Fibroblast of villous mesenchyme (primary cell): Measurements from ENCODE around the gene FPR2. TPM values are rescaled to one million over a fixed set of nuclear protein-coding genes. Genes with fewer than 3 reads are reported as not detected.

Source experiments
- DNase-seq: peaks from one replicate; pipeline ENCODE4 v3.0.0-alpha.2; 2010; ENCODE audit warnings: low read depth
- H3K4me3 ChIP-seq: 2 replicates; pipeline ENCODE4 v1.5.1; 2011; ENCODE audit warnings: low read depth, mild to moderate bottlenecking, low read length
- CTCF ChIP-seq: IDR thresholded peaks from 2 replicates; pipeline ENCODE4 v1.5.1; 2012; ENCODE audit warnings: low read depth, mild to moderate bottlenecking, low read length; ENCODE audit not compliant: insufficient read depth
- total RNA-seq: library from RNA; depleted of rRNA; stranded (reverse); fragments of >200 nt; gene quantifications from 2 replicates; pipeline ENCODE4 v1.2.3, GENCODE V29; 2012

Gene FPR2
- total RNA-seq, 1 donor: not detected

GRCh38 chr19:51783372-51783771, 22.4 kb downstream of the FPR2 start:
- peak; percentile 36 for DNase-seq

DNA sequence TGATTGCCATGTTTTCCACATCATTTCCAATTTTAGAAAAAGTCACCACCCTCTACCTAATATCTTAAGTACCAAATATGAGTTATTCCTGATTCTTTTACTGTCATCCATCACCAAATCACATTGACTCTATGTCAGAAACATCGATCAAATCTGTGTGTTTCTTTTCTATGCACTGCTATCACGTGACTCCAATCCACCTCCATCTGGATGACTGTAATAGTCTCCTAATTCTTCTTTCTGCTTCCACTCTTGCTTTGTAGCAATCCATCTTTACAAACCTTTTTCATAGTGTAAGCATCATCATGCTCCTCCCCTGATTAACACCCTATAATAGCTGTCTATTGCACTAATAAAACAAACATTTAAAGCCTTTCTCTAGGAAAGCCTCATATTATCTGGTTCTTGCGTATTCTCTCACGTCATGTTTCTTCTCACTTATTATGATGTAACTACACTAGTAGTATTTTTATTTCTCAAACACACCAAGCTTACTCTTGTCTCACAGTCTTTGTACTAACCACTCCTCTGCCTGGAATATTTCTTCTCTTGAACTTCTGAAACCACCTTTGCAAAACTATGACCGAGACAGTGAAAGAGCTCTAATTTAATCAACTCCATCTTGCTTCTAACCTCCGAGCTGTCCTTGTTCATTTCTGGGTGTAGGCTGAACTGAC, 23.3 kb downstream of the FPR2 start:
- H3K4me3 ChIP-seq: no peak overlapping the region
- peak; percentile 66 for DNase-seq
- TF ChIP-seq CTCF: no peak

More at GRCh38 chr19:51783372-51783771, 22.4 kb downstream of the FPR2 start:
- TF ChIP-seq CTCF: peak; percentile 37
- H3K4me3 ChIP-seq: no peak overlapping the region

DNA sequence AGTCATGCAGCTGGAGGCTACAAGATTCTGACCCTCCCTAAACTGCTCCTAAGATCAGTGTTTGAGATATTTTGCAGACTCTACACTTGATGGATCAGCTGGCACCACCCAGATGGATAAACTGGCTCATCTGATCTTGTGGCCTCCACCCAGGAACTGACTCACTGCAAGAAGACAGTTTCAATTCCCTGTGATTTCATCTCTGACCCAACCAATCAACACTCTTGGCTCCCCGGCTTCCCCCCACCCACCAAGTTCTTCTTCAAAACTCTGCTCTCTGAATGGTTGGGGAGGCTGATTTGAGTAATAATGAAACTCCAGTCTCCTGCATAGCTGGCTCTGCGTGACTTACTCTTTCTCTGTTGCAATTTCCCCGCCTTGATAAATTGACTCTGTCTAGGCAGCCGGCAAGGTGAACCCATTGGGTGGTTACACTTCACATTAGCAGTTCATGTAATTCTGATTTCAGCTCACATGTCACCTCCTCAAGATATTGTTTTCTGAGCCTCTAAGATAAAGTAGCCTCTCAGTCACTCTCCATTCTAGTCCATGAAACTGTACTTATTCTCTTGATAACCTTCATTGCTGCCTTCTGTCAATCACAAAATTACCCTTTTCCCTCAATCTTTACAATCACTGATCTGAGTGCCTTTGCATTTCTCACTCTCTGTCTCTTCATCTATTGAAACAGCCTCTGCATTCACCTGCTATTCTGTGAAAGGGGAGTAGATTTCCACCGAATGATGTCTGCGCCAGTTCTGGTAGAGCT, 24.1 kb downstream of the FPR2 start:
- no peak overlapping the region for H3K4me3 ChIP-seq
- no peak for TF ChIP-seq CTCF
- DNase-seq: peak; percentile 96

DNA sequence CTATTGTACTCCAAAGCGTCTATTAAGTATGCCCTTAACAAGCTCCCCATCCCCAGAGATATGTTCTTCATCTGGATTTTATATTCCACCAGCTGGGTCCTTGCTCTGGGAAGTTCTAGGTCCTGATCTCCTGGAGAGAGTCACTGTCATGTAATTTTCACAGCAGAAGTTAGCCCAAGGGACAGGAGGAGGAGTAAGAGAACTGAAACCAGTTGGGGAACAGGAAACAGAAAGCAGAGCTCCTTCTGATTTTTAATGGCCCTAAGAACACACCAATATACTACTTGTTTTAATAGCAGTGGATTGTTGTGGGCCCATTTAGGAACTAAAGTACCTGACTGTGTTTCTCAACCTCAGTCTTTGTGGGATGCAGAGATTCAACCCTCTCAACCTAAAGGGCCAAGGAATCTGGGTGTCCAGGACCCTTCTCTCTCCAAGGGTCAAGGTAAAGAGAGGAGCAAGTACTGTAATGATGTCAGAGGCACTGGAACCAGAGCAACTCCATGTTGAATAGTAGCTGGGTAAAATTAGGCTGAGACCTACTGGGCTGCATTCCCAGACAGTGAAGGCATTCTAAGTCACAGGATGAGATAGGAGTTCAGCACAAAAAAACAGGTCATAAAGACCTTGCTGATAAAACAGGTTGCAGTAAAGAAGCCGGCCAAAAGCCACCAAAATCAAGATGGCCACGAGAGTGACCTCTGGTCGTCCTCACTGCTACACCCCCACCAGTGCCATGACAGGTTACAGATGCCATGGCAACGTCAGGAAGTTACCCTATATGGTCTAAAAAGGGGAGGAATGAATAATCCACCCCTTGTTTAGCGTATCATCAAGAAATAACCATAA, 25.9 kb downstream of the FPR2 start:
- H3K4me3 ChIP-seq: no peak overlapping the region
- DNase-seq: no peak
- TF ChIP-seq CTCF: no peak

- H3K4me3 ChIP-seq: no peak overlapping the region
- no peak for TF ChIP-seq CTCF
- DNase-seq: no peak
Measured at GRCh38 chr19:51788029-51788428, 27.0 kb downstream of the FPR2 start.

DNA sequence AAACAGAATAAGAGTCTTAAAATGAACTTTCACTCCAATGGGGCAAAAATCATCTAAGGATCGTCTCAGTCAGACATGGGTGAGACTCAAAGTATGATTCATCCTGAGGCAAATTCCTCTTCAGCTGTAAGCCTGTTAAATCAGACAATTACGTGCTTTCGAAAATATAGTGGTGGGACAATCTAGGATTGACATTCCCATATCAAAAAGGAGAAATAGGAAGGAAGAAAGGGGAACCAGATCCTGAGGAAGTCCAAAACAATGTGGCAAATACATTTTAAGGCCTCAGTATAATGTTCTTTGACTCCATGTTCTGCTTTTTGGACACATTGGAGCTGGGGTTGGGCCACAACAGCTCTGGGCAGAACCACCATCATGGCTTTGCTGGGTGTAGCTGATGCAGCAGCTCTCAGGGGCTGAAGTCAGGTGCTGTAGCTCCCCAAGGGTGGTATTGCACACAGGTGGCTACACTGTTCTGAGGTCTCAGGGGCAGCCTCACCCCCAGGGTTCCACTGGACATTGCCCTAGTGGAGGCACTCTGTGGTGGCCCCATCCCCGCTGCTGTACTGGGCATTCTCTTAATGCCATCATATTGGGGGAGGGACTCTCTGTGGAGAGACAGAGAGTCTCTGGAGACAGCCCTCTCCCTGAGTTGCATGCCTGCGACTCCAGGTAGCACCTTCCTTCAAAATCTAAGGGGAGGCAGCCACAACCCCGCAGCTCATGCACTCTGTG, 28.2 kb downstream of the FPR2 start:
- no peak overlapping the region for H3K4me3 ChIP-seq
- TF ChIP-seq CTCF: no peak
- no peak for DNase-seq
